ENCODE measurements around the gene GMDS.
"Not testable (repeated sequence)": the region's sequence is repeated elsewhere in the genome, so short reads cannot be mapped to it uniquely, and the experiment has no call there.

GMDS gene

GRCh38 chr6:1708122-1708521 lies 537.3 kb downstream of the GMDS start:
- DNase-seq (ENCODE audit: low read depth): no peak

GRCh38 chr6:1705630-1706029 lies 539.8 kb downstream of the GMDS start:
- no peak for DNase-seq (ENCODE audit: low read depth)

GRCh38 chr6:1705183-1705582 lies 540.2 kb downstream of the GMDS start:
- DNase-seq (ENCODE audit: low read depth): no peak

GRCh38 chr6:1704711-1705110 lies 540.7 kb downstream of the GMDS start:
- no peak for DNase-seq (ENCODE audit: low read depth)

- no peak for DNase-seq (ENCODE audit: low read depth)
Measured at GRCh38 chr6:1703923-1704322, 541.5 kb downstream of the GMDS start.

GRCh38 chr6:1703091-1703855 lies 542.1 kb downstream of the GMDS start:
- DNase-seq (ENCODE audit: low read depth): no peak

GRCh38 chr6:1702580-1703051 lies 542.8 kb downstream of the GMDS start:
- DNase-seq (ENCODE audit: low read depth): no peak

GRCh38 chr6:1701668-1702353 lies 543.6 kb downstream of the GMDS start:
- peak; percentile 63 for DNase-seq (ENCODE audit: low read depth)

GRCh38 chr6:1700278-1700967 lies 545.0 kb downstream of the GMDS start:
- no peak for DNase-seq (ENCODE audit: low read depth)

GRCh38 chr6:1698527-1698926 lies 546.9 kb downstream of the GMDS start:
- no peak for DNase-seq (ENCODE audit: low read depth)

- no peak for DNase-seq (ENCODE audit: low read depth)
Measured at GRCh38 chr6:1697688-1698351, 547.6 kb downstream of the GMDS start.

GRCh38 chr6:1696463-1696850 lies 548.9 kb downstream of the GMDS start:
- DNase-seq (ENCODE audit: low read depth): no peak

GRCh38 chr6:1695546-1696462 lies 549.6 kb downstream of the GMDS start:
- DNase-seq (ENCODE audit: low read depth): no peak

GRCh38 chr6:1691828-1692227 lies 553.6 kb downstream of the GMDS start:
- DNase-seq (ENCODE audit: low read depth): not testable (repeated sequence)

- not testable (repeated sequence) for DNase-seq (ENCODE audit: low read depth)
Measured at GRCh38 chr6:1690656-1691055, 554.7 kb downstream of the GMDS start.

GRCh38 chr6:1689141-1689540 lies 556.3 kb downstream of the GMDS start:
- no peak for DNase-seq (ENCODE audit: low read depth)

- DNase-seq (ENCODE audit: low read depth): no peak
Measured at GRCh38 chr6:1688396-1688795, 557.0 kb downstream of the GMDS start.

- DNase-seq (ENCODE audit: low read depth): no peak
Measured at GRCh38 chr6:1687402-1687801, 558.0 kb downstream of the GMDS start.

- DNase-seq (ENCODE audit: low read depth): peak; percentile 47
Measured at GRCh38 chr6:1686117-1687098, 559.0 kb downstream of the GMDS start.

- no peak for DNase-seq (ENCODE audit: low read depth)
Measured at GRCh38 chr6:1679688-1680068, 565.7 kb downstream of the GMDS start.

Measured in amniotic epithelial cell (primary cell).